ENCODE data around the gene PECR. TPM values are rescaled to one million over a fixed set of nuclear protein-coding genes. Genes with fewer than 3 reads are reported as not detected.

PECR gene
- total RNA-seq, 1 experiment from 2014 or later, result 13.9 TPM

DNA sequence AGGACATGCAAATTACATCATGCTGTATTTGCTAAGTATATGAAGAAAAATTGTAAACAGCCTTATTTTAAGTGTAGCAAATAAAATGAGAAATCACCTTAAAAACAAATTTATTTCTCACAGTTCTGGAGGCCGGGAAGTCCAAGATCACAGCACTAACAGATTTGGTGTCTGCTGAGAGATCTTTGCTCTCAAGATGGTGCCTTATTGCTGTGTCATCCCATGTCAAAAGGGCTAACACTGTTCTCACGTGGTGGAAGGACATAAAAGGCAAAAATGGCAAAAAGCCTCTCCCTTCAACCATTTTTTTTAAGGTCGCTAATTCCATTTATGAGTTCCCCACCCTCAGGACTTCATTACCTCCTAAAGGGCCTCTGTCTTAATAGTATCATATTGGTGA is 39.6 kb upstream of the PECR start (continued):
- TF ChIP-seq, protein P1, sequence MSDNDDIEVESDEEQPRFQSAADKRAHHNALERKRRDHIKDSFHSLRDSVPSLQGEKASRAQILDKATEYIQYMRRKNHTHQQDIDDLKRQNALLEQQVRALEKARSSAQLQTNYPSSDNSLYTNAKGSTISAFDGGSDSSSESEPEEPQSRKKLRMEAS (CRISPR knock-in tag; IDR thresholded peaks at IDR 0.05), result no peak
- TF ChIP-seq, protein P2, sequence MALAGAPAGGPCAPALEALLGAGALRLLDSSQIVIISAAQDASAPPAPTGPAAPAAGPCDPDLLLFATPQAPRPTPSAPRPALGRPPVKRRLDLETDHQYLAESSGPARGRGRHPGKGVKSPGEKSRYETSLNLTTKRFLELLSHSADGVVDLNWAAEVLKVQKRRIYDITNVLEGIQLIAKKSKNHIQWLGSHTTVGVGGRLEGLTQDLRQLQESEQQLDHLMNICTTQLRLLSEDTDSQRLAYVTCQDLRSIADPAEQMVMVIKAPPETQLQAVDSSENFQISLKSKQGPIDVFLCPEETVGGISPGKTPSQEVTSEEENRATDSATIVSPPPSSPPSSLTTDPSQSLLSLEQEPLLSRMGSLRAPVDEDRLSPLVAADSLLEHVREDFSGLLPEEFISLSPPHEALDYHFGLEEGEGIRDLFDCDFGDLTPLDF (CRISPR knock-in tag; IDR thresholded peaks at IDR 0.05), result no peak
- TF ChIP-seq, protein P3, sequence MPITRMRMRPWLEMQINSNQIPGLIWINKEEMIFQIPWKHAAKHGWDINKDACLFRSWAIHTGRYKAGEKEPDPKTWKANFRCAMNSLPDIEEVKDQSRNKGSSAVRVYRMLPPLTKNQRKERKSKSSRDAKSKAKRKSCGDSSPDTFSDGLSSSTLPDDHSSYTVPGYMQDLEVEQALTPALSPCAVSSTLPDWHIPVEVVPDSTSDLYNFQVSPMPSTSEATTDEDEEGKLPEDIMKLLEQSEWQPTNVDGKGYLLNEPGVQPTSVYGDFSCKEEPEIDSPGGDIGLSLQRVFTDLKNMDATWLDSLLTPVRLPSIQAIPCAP (CRISPR knock-in tag; IDR thresholded peaks at IDR 0.05), result no peak
- no peak for TF ChIP-seq NFYB (CRISPR knock-in tag; conservative IDR thresholded peaks at IDR 0.05; ENCODE audit: low read depth)
- TF ChIP-seq, protein P4, sequence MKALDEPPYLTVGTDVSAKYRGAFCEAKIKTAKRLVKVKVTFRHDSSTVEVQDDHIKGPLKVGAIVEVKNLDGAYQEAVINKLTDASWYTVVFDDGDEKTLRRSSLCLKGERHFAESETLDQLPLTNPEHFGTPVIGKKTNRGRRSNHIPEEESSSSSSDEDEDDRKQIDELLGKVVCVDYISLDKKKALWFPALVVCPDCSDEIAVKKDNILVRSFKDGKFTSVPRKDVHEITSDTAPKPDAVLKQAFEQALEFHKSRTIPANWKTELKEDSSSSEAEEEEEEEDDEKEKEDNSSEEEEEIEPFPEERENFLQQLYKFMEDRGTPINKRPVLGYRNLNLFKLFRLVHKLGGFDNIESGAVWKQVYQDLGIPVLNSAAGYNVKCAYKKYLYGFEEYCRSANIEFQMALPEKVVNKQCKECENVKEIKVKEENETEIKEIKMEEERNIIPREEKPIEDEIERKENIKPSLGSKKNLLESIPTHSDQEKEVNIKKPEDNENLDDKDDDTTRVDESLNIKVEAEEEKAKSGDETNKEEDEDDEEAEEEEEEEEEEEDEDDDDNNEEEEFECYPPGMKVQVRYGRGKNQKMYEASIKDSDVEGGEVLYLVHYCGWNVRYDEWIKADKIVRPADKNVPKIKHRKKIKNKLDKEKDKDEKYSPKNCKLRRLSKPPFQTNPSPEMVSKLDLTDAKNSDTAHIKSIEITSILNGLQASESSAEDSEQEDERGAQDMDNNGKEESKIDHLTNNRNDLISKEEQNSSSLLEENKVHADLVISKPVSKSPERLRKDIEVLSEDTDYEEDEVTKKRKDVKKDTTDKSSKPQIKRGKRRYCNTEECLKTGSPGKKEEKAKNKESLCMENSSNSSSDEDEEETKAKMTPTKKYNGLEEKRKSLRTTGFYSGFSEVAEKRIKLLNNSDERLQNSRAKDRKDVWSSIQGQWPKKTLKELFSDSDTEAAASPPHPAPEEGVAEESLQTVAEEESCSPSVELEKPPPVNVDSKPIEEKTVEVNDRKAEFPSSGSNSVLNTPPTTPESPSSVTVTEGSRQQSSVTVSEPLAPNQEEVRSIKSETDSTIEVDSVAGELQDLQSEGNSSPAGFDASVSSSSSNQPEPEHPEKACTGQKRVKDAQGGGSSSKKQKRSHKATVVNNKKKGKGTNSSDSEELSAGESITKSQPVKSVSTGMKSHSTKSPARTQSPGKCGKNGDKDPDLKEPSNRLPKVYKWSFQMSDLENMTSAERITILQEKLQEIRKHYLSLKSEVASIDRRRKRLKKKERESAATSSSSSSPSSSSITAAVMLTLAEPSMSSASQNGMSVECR (CRISPR knock-in tag; IDR thresholded peaks at IDR 0.05; ENCODE audit: borderline replicate concordance), result no peak
- no peak for TF ChIP-seq IRF2 (CRISPR knock-in tag; IDR thresholded peaks at IDR 0.05; ENCODE audit: borderline replicate concordance, low read depth)

DNA sequence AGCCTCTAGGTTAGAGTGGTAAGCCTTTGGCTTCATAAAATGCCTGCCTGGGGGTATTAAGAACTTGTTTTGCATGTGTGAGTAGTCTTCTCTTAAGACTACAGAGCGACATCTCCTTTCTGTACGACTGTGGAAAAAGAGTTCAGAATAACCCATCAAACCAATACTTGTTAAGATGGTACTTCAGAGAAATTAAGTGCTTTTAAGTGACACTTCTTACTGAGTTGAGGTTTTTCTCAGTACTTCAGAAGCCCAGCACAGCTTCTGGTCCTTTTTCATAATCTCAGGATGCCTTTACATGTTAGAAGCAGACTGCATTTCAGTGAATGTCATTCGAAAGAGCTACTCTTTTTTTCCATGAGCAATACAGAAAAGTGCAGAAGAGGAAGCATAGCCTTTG is 38.4 kb upstream of the PECR start:
- peaks cover 95% of the 10 kb centered on the region for H3K36me3 Mint-ChIP-seq
- ChIA-PET POLR2A (no interaction called here), CTCF (no interaction called here)
- no peak for DNase-seq (ENCODE audit: low spot score)
- H3K4me3 Mint-ChIP-seq, result no peak overlapping the region
- no peaks in the 10 kb centered on the region for H3K9me3 Mint-ChIP-seq
- peak overlapping the region; percentile 22; the same call in 1 of the 2 replicates for H3K27ac Mint-ChIP-seq
- peaks cover 11% of the 10 kb centered on the region for H3K4me1 Mint-ChIP-seq
- H3K27me3 Mint-ChIP-seq (ENCODE audit: low read depth), result no peaks in the 10 kb centered on the region
- no peak for ATAC-seq
- no peak for TF ChIP-seq ZNF263 (CRISPR knock-in tag; IDR thresholded peaks at IDR 0.05; ENCODE audit: low read depth)
- TF ChIP-seq CBFB (CRISPR knock-in tag; IDR thresholded peaks at IDR 0.05; ENCODE audit: low read depth), result no peak
- TF ChIP-seq, protein P5, sequence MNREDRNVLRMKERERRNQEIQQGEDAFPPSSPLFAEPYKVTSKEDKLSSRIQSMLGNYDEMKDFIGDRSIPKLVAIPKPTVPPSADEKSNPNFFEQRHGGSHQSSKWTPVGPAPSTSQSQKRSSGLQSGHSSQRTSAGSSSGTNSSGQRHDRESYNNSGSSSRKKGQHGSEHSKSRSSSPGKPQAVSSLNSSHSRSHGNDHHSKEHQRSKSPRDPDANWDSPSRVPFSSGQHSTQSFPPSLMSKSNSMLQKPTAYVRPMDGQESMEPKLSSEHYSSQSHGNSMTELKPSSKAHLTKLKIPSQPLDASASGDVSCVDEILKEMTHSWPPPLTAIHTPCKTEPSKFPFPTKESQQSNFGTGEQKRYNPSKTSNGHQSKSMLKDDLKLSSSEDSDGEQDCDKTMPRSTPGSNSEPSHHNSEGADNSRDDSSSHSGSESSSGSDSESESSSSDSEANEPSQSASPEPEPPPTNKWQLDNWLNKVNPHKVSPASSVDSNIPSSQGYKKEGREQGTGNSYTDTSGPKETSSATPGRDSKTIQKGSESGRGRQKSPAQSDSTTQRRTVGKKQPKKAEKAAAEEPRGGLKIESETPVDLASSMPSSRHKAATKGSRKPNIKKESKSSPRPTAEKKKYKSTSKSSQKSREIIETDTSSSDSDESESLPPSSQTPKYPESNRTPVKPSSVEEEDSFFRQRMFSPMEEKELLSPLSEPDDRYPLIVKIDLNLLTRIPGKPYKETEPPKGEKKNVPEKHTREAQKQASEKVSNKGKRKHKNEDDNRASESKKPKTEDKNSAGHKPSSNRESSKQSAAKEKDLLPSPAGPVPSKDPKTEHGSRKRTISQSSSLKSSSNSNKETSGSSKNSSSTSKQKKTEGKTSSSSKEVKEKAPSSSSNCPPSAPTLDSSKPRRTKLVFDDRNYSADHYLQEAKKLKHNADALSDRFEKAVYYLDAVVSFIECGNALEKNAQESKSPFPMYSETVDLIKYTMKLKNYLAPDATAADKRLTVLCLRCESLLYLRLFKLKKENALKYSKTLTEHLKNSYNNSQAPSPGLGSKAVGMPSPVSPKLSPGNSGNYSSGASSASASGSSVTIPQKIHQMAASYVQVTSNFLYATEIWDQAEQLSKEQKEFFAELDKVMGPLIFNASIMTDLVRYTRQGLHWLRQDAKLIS (CRISPR knock-in tag; IDR thresholded peaks at IDR 0.05; ENCODE audit: borderline replicate concordance), result no peak
- no peak for TF ChIP-seq MYBL2 (CRISPR knock-in tag; IDR thresholded peaks at IDR 0.05)
- no peak for TF ChIP-seq CREB1 (CRISPR knock-in tag; IDR thresholded peaks at IDR 0.05)
- TF ChIP-seq NR1H2 (CRISPR knock-in tag; IDR thresholded peaks at IDR 0.05), result no peak
- no peak for TF ChIP-seq NR3C1 (CRISPR knock-in tag; conservative IDR thresholded peaks at IDR 0.05; ENCODE audit: low read depth)
- TF ChIP-seq ZNF232 (CRISPR knock-in tag; IDR thresholded peaks at IDR 0.05), result no peak
- no peak for TF ChIP-seq ZNF671 (CRISPR knock-in tag; IDR thresholded peaks at IDR 0.05)
- no peak for TF ChIP-seq TEAD1 (CRISPR knock-in tag; IDR thresholded peaks at IDR 0.05)
- TF ChIP-seq TP53 (CRISPR knock-in tag; IDR thresholded peaks at IDR 0.05), result no peak
- TF ChIP-seq, protein P6, sequence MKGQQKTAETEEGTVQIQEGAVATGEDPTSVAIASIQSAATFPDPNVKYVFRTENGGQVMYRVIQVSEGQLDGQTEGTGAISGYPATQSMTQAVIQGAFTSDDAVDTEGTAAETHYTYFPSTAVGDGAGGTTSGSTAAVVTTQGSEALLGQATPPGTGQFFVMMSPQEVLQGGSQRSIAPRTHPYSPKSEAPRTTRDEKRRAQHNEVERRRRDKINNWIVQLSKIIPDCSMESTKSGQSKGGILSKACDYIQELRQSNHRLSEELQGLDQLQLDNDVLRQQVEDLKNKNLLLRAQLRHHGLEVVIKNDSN (CRISPR knock-in tag; IDR thresholded peaks at IDR 0.05), result no peak
- TF ChIP-seq, protein P7, sequence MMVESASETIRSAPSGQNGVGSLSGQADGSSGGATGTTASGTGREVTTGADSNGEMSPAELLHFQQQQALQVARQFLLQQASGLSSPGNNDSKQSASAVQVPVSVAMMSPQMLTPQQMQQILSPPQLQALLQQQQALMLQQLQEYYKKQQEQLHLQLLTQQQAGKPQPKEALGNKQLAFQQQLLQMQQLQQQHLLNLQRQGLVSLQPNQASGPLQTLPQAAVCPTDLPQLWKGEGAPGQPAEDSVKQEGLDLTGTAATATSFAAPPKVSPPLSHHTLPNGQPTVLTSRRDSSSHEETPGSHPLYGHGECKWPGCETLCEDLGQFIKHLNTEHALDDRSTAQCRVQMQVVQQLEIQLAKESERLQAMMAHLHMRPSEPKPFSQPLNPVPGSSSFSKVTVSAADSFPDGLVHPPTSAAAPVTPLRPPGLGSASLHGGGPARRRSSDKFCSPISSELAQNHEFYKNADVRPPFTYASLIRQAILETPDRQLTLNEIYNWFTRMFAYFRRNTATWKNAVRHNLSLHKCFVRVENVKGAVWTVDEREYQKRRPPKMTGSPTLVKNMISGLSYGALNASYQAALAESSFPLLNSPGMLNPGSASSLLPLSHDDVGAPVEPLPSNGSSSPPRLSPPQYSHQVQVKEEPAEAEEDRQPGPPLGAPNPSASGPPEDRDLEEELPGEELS (CRISPR knock-in tag; IDR thresholded peaks at IDR 0.05), result no peak
- TF ChIP-seq PRRX2 (CRISPR knock-in tag; IDR thresholded peaks at IDR 0.05), result no peak
- TF ChIP-seq NFYB (CRISPR knock-in tag; conservative IDR thresholded peaks at IDR 0.05; ENCODE audit: low read depth), result no peak
- no peak for TF ChIP-seq FOXK1 (CRISPR knock-in tag; IDR thresholded peaks at IDR 0.05)
- TF ChIP-seq MXD4 (CRISPR knock-in tag; IDR thresholded peaks at IDR 0.05; ENCODE audit: borderline replicate concordance), result no peak
- TF ChIP-seq EMX1 (CRISPR knock-in tag; IDR thresholded peaks at IDR 0.05), result no peak
